NCI-H1436 (cell line): ENCODE results near the gene SLAMF9.

Experiments
- DNase-seq: peaks from one replicate; lab custom pipeline; 2025; lab: John Stamatoyannopoulos, UW

The SLAMF9 gene

DNA sequence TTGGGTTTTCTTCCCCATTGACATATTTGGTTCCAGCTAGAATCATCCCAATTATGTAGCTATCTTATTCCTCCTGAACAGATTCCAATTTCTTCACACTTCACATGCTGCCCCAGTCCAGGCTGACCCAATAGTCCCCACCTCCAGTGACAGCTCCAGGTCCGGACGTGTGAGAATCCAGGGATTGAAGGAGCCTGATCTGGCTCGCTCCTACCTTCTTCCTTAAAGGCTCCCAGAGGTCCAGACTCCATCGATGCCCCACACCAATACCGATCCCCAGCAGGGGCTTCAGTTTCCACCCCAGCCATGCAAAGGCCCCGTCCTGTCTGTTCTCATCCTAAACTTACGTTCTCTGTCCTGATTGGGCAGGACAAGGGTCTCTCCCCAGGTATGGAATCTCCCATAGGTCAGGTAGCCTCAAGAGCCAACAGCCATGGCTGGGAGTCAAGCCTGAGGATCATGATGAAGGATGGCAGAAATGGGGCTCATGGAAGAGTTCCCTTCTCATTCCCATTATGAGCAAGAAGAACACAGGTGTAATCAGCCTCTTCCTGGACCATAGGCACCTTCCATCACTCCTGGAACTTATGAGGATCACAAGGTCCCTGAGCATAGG lies 20.4 kb upstream of the SLAMF9 start:
- DNase-seq, result no peak

DNA sequence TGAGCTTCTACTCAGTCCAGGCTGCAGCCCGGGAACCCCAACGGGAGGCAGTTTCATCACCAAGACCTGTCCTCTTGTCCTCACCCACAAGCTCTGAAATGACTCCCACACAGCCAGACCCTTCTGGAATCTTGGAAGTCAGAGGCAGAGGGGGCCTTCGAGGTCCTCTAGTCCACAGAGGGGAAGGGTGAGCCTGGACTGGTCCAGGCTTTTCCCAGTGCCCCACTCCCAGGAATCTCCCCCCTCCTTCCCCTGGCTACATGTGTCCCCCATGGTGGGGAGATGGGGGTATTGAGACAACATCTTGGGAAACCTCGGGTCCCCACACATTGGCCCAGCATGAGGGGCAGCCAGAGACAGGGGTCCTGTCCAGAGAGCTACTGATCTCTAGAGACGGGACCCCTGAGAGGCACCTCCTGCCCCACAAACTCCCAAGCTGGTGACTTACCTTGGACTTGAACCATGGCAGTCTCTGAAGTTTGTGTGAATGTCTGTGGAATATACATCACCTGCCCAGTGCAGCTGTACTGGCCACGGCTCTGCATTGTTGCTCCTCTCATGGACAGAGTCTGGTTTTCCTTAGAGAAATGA lies 19.4 kb upstream of the SLAMF9 start:
- no peak for DNase-seq

DNA sequence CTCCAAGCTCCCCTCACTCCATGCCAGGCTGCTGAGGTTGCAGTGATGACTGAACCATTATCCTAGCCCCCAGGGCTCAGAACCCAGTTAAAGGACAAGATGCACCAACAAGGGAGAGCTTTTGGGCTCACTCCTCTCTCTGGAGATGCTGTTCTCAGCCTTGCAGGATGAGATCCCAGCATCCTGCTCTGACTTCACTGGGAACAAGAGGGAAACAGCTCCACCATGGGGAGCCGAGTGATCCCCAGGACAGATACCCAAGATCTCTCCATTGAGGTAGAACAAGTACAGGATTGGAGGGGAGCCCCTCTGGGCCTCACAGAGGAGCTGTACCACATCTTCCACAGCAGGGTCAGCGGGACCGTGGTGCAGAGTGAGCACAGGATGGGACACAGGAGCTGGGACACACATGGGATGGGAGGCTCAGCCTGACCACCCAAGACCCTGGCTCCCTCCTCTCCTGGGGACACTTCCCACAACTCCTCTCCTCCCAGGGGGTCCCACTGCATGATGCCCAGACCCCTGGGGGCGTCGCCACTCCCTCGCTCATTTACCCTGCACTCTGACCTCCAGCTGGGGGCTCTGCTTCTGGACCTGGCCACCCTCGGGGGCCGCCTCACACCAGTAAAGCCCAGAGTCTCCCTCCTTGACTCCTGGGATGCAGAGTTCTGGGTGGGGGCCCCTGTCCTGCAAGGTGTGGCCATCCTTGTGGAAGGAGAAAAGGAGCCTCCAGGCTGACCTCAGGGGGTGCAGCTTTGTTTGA lies 18.6 kb upstream of the SLAMF9 start:
- DNase-seq, result no peak

DNA sequence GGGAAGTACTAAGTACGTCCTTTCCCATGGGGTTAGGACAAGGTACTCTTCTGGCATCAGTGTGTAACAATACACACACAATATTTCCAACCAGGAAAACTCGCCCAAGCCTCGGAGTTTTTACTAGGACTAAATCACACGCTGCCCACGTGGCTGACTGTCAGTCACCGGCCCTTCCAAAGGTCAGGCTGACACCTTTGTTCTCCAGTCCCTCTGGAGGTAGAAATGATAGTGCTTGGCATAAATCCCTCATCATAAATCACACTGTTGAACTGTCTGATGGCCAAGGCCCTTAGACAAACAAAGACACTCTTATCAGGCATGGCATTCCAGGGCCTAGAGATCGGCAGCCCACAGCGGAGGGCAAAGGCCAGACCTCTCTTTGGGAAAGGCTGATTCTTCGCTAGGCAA lies 16.9 kb upstream of the SLAMF9 start:
- no peak for DNase-seq

GRCh38 chr1:159968901-159969300 lies 14.9 kb upstream of the SLAMF9 start:
- DNase-seq, result no peak

GRCh38 chr1:159965263-159965662 lies 11.2 kb upstream of the SLAMF9 start:
- DNase-seq, result no peak

- peak; percentile 61 for DNase-seq
These were observed 10.1 kb upstream of the SLAMF9 start for GRCh38 chr1:159964144-159964543.

- no peak for DNase-seq
These were observed 8.1 kb upstream of the SLAMF9 start for GRCh38 chr1:159962176-159962575.

DNA sequence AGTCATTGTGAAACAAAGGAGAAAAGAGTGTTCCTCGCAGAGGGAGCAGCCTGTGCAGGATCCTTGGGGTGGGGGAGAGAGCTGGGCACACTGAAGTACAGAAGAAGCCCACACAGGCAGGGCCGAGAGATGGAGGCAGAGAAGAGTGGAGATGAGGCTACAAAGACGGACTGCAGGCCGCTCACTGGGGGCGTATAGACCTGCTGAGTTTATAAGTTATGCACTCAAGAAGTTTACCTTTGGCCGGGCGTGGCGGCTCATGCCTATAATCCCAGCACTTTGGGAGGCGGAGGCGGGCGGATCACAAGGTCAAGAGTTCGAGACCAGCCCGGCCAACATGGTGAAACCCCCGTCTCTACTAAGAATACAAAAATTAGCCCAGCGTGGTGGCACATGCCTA lies 7.6 kb upstream of the SLAMF9 start:
- no peak for DNase-seq

DNA sequence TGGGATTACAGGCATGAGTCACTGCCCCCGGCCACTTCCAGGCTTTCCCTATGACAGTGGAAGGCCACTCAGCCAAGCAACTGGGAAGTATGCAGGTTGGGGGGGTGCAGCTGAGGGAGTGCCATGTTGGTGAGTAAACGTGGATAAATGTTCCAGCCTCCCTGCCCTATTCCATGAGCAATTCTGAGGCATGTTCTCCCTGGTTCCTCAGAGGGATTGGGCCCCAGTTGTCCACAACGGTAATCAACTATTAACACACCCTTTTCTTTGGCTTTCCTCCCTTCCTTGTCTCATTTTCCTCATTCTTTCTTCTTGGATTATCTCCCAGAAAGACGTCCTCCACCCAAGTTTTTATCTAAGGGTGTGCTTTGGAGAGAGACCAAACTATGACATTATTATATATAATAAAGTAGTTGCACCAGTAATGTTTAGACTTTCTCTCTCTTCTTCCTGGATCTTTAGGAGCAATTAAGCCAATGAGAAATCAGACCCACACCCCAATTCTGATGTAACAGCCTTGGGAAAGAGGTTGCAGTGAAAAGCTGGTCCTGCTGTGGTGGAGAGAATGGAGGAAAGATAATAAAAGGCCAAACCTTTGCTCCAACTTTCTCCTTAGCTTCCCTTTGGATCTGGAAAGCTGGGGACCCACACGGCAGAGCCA lies 6.8 kb upstream of the SLAMF9 start:
- no peak for DNase-seq

DNA sequence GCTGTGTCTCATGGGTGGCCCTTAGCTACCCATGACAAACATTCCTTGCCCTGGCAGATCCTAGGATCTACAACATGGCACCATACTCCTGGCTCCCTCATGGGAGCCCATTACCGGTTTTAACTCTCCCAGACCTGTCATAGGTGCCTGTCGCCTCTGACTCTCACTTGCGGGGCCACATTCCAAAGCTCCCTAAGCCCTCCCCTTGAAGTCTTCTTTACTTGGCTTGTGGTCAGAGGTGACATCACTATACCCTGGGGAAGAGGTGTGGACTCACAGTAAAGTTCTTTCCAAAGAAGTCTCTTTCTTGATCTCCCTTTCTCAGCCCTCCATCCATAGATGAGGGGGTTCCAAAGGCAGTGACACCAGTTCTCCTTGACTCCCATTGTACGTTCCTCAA lies 5.4 kb upstream of the SLAMF9 start:
- DNase-seq, result no peak

GRCh38 chr1:159958719-159959380 lies 4.8 kb upstream of the SLAMF9 start:
- no peak for DNase-seq

DNA sequence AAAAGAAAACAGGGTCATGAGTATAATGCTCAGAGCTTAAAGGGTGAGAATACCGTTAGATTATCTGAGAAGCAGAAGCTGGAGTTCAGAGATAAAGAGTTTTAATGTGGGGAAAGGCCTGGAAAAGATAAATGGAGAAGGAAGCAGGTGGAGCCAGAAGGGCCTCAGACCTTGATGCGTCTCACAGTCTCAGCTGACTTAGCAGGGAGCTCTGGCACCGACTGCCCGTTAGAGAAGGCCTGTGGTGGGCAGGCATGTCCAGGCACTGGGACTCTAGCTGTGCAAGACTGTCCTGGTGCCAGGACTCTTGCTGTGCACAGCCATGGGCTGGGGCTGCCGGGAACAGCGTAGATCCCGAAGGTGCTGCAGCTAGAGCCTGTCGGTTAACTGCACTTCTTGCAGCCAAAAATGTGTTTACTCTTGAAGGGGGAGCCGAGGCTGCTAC lies 3.8 kb upstream of the SLAMF9 start:
- DNase-seq, result no peak

DNA sequence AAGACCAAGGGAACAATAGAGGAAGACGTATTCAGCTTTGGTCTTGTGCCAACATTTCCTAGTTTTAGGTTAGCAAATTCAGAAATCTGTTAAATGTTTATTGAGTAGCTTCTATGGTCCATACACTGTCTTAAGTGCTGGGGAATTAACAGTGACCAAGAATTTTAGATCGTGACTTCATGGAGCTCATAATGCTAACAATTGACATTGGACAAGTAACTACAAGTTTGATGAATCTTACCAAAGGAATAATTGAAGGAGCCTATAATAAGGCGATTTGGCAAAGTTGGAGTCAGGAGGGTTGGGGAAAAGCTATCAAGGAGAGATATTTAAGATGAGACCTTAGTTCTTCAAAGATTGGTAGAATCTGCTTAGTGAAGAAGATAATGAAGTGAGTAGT lies 1.4 kb upstream of the SLAMF9 start:
- no peak for DNase-seq

- no peak for DNase-seq
These were observed 1.1 kb downstream of the SLAMF9 start for GRCh38 chr1:159952932-159953331.

GRCh38 chr1:159951551-159951950 lies 2.5 kb downstream of the SLAMF9 start:
- DNase-seq, result no peak

GRCh38 chr1:159951016-159951415 lies 3.0 kb downstream of the SLAMF9 start:
- DNase-seq, result no peak

DNA sequence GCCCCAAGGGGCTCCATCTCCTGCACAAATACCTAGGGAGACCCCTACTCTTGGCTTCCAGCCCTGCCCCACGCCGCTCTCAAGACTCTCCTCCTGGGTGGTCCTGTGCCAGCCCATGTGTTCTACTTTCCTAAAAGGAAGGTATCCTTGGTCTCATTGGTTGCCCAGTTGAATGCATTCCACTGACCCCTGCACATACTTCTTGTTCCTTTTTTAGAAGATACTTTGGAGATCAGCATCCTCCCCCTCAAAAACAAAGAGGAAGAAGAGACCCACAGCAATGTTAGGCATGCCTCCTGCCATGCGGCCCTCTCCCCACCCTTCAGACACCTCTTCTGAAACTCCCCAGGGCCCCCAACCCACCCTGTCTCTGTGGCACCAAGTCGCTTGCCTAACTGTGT lies 4.1 kb downstream of the SLAMF9 start:
- no peak for DNase-seq

DNA sequence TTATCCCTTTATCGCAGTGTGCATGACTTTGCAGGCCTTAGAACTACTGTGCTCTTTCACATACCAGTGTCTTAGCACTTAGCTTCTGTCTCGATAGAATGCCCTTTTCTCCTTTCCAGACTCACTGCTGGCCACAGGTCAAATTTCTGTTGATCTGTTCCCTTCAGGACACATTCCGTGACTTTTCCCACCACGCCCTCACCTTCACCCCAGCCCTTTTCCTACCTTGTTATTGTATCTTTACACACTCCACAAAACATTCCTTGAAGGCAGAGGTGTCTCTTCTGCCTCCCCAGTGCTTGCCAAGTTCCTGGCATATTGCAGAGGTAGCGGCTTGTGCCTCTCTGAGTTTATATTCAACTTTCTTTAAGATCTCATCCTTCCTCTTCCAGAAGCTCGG lies 4.9 kb downstream of the SLAMF9 start:
- DNase-seq, result no peak

GRCh38 chr1:159947942-159948341 lies 6.1 kb downstream of the SLAMF9 start:
- DNase-seq, result no peak

GRCh38 chr1:159946242-159947187 lies 7.5 kb downstream of the SLAMF9 start:
- DNase-seq, result no peak
